Left hindlimb (tissue), 1 donor: ENCODE measurements around the gene NPM1.
"Not testable (repeated sequence)": the region's sequence is repeated elsewhere in the genome, so short reads cannot be mapped to it uniquely, and the experiment has no call there.

Experiments used
- DNase-seq: peaks from one replicate; pipeline ENCODE4 v3.0.0-alpha.2; 2018

The NPM1 gene

DNA sequence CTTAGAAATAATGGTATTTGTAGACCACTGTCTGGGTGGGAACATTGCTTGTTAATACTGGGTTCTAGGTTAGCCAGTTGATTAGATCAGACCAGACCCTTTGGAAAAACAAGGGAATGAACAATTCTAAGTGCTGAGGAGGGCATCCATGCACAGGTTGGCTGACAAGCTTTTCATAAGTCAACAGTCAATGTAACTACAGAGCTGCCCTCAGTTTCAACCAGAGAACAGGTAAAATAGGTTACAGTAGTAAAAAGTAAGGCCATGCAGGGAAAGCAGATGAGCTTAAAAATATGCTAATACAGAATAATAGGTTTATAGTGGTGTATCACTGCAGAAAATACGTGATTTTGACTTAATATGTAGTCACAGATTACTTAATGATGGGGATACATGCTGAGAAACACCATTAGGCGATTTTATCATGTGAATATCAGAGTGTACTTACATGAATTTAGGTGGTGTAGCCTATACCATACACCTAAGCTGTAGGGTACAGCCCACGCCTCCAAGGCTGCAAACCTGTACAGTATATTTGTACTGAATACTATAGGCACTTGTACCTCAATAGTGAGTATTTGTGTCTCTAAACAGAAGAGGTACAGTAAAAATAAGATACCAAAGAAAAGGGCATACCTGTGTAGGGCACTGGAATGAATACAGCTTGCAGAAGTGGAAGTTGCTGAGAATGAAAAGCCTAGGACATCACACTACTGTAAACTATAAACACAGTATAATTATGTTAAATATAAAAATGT lies 25.7 kb downstream of the NPM1 start:
- no peak for DNase-seq

DNA sequence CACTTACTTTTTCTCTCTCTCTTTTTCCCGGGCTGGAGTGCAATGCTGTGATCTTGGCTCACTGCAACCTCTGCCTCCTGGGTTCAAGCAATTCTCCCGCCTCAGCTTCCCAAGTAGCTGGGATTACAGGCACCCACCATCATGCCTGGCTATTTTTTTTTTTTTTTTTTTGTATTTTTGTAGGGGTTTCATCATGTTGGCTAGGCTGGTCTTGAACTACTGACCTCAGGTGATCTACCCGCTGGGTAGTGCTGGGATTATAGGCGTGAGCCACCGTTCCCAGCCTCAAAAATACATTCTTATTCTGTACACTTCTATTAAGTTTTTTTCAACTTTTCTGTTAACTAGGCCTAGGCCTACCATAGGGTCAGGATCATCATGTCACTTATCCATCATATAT lies 26.3 kb downstream of the NPM1 start:
- not testable (repeated sequence) for DNase-seq

DNA sequence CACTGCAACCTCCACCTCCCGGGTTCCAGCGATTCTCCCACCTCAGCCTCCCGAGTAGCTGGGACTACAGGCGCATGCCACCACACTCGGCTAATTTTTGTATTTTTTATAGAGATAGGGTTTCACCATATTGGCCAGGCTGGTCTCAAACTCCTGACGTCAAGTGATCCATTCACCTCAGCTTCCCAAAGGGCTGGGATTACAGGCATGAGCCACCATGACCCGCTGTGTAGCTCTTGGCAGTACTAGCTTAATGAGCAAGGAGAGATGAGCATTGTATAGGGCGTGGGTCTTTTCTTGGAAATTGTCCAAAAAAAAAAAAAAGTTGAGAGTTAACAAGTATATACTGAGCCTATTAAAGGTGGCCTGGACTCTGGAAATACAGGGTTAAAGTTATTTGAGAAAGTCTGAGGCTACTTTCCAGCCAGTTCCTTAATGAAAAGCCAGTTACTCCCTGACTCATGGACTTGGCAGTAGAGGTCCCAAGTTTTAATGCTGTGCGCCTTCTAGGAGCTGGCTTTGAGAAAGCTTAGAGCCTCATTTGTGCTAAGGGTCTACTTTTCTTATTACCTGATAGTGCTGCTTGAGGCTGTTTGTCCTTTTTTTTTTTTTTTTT lies 27.6 kb downstream of the NPM1 start:
- DNase-seq, result no peak

DNA sequence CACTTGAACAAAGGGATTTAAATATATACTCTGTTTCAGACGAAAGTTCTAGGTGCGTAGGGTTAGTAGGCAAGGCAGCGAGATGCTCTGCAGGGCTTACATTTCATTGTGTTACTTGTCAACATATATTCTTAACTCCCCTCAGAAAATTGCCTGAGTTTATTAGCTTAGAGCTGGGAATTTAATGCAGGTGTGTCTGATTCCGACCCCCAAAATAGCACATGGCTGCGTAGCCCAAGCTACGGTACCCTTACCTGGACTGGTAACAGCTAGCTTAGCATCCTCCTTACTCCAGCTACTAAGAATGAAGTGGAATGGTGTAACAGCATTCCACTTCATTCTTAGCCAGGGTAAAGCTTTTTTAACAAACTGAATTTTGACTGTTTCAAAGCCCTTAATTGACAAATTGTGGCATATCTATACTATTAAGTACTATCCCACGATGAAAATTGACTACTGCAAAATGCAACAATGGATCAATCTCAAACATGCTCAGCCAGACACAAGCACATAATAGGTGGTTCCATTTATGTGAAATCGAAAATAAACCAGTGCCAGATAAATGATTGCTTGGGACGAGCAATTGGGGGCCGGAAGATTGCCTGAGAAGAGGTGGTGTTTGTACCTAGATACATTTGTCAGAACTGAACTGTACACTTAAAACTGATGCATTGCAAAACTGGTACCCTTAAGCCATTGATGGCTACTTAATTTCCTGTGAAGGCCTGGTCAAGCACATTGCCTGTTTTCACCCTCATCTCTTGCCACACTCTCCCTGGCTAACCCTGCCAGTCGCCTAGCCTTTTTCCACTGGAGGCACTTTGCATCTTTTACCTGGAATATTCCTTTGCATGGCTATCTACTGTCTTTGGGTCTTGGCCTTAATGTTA lies 28.8 kb downstream of the NPM1 start:
- DNase-seq, result no peak

DNA sequence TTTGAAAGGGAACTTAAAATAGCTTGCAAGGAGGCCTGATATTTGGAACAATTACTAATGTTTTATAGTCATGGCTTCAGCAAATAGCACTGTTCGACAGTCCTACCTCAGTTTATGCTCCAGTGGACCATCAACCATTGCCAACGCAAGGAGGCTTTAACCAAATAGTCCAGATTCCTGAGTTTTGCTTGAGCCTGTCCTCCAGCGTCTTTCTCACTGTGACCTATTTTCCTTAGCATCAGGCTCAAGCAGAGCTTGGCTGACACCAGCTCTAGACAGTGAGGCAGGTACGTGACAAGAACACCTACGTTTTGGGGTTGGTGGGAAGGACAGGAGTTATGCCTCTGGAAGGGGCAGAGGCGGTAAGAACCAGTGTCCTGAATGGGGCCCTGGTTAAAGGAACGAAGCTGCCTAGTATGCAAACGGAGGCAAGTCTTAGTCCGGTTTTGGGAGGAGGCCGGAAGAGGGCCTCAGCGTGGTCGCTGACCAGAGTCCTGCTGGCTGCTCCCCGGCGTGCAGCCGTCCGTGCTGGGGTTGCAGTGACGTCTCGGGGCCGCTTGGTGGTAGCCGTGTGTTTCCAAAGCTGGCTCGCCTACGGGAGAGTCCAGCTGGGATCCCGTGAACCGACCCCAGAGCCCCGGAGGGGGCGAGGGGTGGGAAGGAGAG lies 30.8 kb downstream of the NPM1 start:
- peak; percentile 91 for DNase-seq

DNA sequence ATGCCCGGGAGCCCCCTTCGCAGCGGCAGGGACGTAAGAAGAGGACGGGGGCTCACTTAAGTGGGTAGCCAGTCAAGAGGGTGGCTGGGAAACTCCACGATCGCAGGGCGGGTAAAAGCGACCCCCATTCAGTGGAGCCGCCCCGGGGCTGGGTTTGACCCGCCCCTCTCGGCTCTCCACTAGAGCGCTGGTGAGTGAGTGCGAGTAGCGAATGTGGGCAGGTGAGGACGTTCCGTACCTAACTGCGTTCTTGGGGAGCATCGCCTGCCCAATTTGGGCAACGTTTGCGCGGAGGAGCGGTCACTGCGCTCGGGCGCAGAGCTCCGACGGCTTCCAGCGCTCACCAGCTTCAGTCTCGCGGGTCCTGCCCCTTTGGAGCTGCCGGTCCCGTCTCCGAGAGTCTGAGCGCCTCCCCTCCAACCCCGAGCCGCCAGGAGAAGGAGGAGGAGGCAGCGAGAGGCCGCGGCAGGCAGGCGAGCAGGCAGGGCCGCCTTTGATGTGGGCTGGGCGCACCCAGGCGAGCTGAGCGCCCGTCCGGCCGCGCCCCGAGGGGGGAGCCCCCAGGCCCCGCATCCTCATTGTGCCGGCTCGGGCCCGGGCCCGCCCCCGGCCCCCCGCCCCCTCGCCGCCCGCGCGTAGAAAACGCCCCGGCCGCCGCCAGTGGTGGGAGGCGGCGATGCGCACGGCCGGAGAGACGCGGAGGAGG lies 31.5 kb downstream of the NPM1 start, which contains the start of gene FGF18:
Gene FGF18, plus strand, starts transcription at position 666 of the 706 bp plus-strand sequence. CDS start 553 bp downstream, outside the sequence.
- DNase-seq, result peak; percentile 90

DNA sequence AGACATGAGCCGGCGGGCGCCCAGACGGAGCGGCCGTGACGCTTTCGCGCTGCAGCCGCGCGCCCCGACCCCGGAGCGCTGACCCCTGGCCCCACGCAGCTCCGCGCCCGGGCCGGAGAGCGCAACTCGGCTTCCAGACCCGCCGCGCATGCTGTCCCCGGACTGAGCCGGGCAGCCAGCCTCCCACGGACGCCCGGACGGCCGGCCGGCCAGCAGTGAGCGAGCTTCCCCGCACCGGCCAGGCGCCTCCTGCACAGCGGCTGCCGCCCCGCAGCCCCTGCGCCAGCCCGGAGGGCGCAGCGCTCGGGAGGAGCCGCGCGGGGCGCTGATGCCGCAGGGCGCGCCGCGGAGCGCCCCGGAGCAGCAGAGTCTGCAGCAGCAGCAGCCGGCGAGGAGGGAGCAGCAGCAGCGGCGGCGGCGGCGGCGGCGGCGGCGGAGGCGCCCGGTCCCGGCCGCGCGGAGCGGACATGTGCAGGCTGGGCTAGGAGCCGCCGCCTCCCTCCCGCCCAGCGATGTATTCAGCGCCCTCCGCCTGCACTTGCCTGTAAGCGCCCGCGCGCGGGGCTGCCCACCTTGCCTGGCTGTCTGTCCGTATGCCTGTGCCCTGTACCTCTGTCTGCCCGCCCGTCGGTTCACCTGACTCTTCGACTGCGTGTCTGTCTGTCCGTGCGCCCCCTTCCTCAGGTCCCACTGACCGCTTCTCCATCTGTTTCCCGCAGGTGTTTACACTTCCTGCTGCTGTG lies 32.2 kb downstream of the NPM1 start:
- peak; percentile 55 for DNase-seq

DNA sequence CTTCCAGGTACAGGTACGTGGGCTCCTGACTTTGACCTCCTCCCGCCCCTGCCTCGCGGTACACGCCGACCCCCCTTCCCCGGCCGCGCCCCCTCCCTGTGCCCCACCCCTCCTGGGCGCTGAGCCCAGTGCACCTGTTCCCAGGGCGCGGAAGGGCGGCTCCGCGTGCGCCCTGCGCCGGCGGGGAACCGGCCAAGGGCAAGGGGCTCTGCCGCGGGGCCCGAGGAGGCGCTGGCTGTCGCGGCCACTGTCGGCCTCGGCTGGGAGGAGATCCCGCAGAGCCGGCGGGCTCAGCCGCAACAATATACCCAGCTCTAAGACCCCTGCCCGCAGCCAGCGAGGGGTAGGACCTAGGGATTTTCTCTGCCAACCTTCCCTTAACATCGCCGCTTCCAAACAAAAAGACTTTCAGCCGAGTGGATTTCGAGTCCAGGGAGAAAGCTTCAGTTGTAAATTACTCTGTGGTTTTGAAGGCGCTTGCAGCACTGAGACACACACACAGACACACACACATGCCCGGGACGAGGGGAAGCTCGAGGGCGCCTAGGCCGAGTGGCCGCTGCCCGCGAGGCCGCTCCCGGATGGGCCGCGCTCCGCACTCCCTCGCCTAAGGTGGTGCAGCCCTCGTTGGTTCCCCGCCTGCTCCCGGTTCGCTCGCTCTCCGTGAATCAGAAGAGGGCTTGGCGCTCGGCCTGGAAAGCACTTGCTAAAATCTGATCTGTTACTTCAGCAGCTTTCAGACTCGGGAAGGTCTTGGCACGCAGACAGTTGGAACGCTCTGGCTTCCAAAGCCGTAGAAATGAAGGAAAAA lies 33.0 kb downstream of the NPM1 start:
- DNase-seq, result peak; percentile 91

DNA sequence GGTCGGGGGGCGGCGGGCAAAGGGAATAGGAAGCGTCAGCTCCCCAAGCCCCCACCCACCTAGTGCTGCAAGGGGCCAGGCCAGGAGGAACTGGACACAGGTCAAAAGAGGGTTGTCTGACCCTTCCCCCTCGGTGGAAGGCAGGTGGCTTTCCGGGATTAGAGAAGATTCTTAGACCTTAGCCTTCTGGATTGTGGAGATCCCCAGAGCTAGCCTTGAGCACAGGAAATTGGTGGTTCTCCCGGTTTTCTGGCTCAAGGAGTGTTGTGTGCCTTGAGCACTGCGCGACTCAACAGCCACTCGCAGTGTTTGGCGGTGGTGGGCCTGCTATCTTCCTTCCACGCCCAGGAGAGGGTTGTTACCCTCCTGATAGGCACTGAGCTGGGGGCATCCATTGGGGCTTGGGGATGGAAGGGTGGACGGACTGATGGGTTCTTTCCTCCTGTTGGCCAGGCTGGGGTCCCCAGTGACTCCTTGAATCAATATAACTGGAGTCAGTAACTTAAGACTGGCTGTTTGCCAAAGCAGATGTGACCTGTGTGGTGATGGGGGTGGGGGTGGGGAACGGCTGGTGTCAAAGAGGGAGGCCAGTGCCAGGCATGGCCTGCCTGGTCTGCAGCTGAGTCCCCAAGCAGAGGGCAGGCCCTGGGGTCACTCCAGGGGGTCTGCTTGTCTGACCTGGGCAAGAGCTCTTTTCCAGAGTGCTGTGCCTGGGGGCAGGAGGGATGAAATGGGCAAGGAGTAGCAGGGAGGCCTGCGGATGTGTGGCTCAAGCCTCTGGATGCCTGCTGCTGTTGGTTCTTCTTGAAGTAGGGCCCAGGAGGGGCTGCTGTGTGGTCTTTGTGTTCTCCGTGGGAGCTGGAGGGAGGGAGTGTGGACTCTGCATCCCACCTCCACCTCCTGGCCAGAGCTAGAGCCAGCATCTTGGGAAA lies 33.9 kb downstream of the NPM1 start:
- DNase-seq, result no peak

DNA sequence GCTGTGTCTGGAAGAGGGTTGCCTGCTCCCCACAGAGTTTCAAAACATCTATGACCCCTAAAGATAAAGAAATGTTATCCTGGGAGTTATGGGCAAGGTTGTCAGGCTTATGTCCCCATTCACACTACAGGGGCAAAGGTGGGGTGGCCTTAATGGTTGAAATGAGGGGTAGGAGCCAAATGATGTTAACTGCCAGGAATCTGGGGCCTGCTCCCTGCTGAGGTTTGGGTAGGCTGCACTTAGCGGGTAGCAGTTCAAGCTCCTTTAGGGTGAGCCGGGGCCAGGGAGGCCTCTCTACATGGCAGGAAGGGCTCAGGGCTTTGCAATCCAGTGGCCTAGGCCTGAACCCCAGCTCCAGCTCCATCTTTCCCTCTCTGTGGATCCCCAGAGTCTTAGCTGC lies 34.8 kb downstream of the NPM1 start:
- no peak for DNase-seq

DNA sequence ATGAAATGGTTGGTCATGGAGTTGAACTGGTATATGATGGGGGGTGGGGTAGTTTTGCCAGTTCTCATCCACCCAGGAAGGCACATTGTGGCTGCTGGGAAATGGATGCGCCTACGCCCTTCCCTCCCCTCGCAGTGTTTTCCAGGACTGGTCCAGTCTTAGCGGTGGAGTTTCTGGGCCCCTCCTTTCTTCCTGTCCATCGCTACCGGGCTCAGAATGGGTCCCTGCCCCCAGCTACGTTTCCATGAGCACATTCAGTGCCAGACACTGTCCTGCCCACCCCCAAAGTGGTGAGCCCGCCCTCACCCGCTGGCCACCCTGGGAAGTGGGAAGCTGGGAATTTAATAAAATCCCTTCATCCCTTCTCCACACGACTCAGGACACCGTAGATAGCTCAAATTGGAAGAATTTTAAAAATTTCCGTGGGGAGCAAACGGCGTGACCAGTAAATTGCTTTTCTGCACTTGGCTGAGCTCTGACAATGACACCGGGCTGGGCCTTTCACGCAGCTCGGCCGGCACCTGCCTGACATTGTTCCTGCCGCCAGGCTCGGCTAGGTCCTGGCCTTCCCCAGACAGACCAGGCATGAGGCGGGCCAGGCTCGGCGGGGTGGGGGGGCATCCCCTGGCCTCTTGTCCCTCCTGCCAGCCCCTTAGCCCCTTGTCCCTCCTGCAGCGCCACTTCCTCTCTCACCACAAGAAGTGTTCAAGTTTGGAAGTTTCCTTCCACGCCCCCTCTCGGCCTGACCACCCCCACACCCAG lies 35.4 kb downstream of the NPM1 start:
- DNase-seq, result no peak

DNA sequence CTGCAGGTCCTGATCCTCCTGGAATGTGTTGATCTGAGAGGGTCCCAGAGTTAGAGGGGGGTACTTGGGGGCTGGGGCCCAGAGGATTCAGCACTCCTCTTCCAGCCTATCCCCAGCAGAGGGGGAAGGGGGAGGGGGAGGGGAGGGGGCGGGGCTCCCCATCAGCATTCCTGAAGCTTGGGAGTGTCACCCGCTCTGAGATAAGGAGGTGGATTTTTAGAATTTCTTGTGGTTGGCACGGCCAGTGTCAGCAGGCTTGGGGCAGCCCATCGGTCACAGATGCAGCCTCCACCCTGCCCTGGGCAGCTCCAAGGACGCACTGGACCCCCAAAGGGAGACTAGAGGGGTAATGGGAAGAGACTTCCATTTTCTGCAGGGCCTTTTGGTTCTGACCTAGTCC lies 37.1 kb downstream of the NPM1 start:
- no peak for DNase-seq

DNA sequence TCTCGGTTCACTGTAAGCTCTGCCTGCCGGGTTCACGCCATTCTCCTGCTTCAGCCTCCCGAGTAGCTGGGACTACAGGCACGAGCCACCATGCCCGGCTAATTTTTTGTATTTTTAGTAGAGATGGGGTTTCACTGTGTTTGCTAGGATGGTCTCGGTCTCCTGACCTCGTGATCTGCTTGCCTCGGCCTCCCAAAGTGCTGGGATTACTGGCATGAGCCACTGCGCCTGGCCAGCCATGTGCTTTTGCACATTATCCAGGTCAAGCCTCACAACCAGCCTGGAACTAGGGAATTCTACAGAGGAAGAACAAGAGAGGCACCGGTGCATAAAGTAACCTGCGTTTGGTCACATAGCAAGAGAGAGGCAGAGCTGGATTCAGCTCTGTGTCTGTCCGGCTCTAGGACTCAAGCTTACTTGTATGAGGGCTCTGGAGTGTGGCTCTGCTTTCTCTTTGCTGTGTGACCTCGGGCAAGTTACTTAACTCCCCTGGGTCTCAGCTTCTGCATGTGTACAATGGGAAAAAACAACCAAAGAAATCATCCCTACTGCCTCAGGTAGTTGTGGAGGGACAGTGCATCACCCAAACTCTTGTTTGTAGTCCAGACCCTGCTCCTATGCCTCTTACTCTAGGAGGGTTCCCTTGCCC lies 38.1 kb downstream of the NPM1 start:
- no peak for DNase-seq

DNA sequence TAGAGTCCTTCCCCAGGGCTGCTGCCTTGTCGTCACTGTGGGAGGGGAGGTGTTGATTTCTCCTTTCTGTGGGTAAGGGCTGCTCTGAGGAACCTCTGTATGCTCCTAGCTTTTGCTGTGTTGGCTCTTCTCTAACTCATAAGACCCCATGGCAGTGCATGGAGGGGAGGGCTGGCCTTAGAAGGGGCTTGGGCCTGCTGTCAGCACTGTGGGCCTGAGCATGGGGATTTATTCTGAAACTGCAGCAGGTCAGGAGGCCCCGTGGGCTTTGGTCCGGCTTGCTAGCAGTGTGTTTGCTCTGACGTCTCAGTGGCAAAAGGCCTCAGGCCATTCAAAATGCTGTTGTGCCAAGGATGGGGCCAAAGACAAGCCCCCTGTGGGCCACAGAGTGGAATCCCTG lies 38.6 kb downstream of the NPM1 start:
- DNase-seq, result no peak

DNA sequence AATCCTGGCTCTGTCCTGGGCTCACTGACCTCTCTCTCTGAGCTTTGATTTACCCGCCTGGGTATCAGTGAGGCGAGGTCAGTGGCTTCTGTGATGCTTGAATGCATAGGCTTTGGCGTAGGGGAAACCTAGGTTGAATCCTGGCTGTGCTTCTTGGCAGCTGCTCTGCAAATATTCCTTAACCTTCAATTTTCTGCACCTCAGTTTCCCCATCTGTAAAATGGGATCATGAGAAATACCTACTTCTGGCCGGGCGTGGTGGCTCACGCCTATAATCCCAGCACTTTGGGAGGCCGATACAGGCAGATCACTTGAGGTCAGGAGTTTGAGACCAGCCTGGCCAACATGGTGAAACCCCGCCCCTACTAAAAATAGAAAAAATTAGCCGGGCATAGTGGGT lies 39.0 kb downstream of the NPM1 start:
- no peak for DNase-seq

DNA sequence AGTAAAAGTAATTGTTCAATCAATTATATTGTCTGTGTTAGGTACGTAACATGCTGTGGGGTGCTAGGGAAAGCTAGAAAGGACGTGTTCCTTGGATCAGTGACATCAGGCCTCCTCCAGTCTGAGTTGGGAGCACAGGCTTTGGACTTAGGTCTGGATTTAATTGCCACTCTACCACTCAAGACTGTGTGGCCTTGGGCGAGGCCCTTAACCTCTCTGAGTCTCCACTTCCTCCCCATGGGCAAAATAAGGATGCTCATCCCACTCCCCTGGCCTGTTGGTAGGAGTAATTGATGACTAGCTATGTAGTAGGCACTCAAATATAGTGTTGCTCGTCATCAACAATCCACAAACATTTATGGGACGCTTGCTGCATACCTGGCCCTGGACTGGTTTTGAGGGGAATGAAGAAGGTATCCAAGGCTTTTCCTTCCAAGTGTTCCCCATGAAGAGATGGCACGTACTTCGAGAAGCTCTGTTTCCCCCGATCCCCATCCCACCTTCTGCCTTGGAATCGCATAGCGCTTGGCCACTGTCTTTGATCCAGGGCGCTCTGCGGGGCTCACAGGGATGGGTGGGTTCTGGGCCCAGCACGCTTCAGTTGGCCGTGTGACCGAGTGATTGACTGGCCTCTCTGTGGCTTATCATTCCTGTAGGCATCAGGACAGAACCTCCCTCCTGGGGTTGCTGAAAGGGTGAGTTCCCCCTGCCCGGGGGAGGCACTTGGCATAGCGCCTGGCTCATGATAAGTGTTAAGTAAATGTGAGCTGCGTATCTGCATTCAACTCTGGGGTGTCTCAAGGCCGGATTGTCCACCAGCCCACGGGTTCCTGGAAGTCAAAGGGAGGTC lies 39.9 kb downstream of the NPM1 start:
- DNase-seq, result peak; percentile 23

DNA sequence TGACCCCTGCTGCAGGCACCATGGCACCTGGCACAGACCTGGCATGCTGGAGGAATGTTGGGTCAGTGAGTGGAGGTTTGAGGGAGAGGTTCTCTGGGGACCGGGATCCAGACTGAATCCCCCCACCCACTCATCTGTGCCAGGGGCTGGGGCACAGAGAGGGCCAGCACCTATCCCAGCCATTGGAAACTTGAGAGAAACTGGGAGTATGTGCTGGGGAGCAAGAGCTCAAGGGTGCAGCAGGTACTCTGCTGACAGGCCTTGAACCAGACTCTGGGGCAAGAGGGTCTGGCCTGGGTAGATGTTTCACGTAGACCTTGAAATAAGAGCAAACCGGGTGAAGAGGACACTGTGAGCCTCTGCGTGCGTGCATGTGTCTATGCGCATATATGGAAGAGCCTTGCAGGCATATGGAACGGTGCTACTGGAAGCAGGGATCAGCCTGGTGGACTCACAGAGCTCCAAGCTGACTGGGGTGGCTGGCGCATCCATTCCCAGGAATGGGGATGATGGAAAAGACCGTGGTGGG lies 40.6 kb downstream of the NPM1 start:
- no peak for DNase-seq
